Endothelial cell of umbilical vein (primary cell): ENCODE measurements around the gene CAND1. TPM values are rescaled to one million over a fixed set of nuclear protein-coding genes. Genes with fewer than 3 reads are reported as not detected.

Experiments used
- BruUV-seq: library from RNA; stranded (reverse); fragments of 400-500 nt; replicated peaks from 2 replicates; lab custom pipeline; 2021; lab: Mats Ljungman, UMichigan
- CTCF ChIA-PET: fragments of 300-600, 350-600 bp; sonication (Branson Sonifier 250); formaldehyde crosslinking; loops from one replicate; lab custom pipeline; 2021; ENCODE audit warnings: antibody characterized with exemption, inconsistent platforms; lab: Charles Lee
- POLR2A ChIA-PET: fragments of 300-600, 350-600 bp; sonication (Branson Sonifier 250); formaldehyde crosslinking; loops from one replicate; lab custom pipeline; 2021; ENCODE audit warnings: antibody characterized with exemption, inconsistent platforms; lab: Charles Lee
- DNase-seq: peaks from one replicate; pipeline ENCODE4 v3.0.0-alpha.2; 2011; ENCODE audit warnings: low read depth, low spot score
- FAIRE-seq: peaks from 2 replicates; lab custom pipeline; 2011; peaks lifted over from hg19 to GRCh38; lab: Jason Lieb, UNC
- H2AFZ ChIP-seq: 2 replicates; pipeline ENCODE4 v1.6.0; 2012; ENCODE audit warnings: low read depth, low read length, control low read depth, inconsistent platforms
- H3K27ac ChIP-seq: 2 replicates; pipeline ENCODE4 v1.5.1; 2011; ENCODE audit warnings: low read depth, mild to moderate bottlenecking, control low read depth, low read length, moderate library complexity; ENCODE audit not compliant: insufficient read depth
- H3K27me3 ChIP-seq, 2 experiments: 2 replicates each; pipeline versions ENCODE4 v1.6.0 to v1.6.1; 2011; ENCODE audit warnings: low read length in 2 of 2, mixed read lengths in 1 of 2; ENCODE audit not compliant: control insufficient read depth in 2 of 2, insufficient read depth in 2 of 2
- H3K36me3 ChIP-seq, 2 experiments: 2 replicates in 1 of 2; 3 replicates in 1 of 2; pipeline ENCODE4 v1.5.1; 2011; ENCODE audit warnings: low read length in 2 of 2, mild to moderate bottlenecking in 1 of 2, moderate library complexity in 1 of 2; ENCODE audit not compliant: control insufficient read depth in 2 of 2, insufficient read depth in 2 of 2; ENCODE audit errors: extremely low read depth in 1 of 2
- H3K4me1 ChIP-seq: 3 replicates; pipeline ENCODE4 v1.5.1; 2011; ENCODE audit warnings: mild to moderate bottlenecking, low read length; ENCODE audit not compliant: control insufficient read depth, insufficient read depth; ENCODE audit errors: extremely low read depth
- H3K4me2 ChIP-seq: 2 replicates; pipeline ENCODE4 v1.6.1; 2011; ENCODE audit warnings: low read length, control low read depth, mixed read lengths; ENCODE audit not compliant: insufficient read depth
- H3K4me3 ChIP-seq, 3 experiments: fragments of 200-600 bp in 1 of 3; sonication (generic), shearing (Covaris generic) in 1 of 3; replicated peaks in 1 of 3; 2 replicates each; pipeline ENCODE4 v1.5.1; 2011 to 2016; ENCODE audit warnings: control low read depth in 3 of 3, low read length in 3 of 3, mild to moderate bottlenecking in 2 of 3, inconsistent platforms in 1 of 3, low read depth in 1 of 3, moderate library complexity in 1 of 3; ENCODE audit not compliant: insufficient read depth in 1 of 3
- H3K79me2 ChIP-seq: 2 replicates; pipeline ENCODE4 v1.6.0; 2012; ENCODE audit warnings: low read length, inconsistent platforms; ENCODE audit not compliant: control insufficient read depth, insufficient read depth
- H3K9ac ChIP-seq: replicated peaks from 2 replicates; pipeline ENCODE3; 2011; ENCODE audit warnings: low read length, control low read depth; ENCODE audit not compliant: insufficient read depth; ENCODE audit errors: extremely low read depth
- H3K9me1 ChIP-seq: replicated peaks from 3 replicates; pipeline ENCODE4 v1.6.0; 2011; ENCODE audit warnings: mild to moderate bottlenecking, low read length; ENCODE audit not compliant: control insufficient read depth, insufficient read depth; ENCODE audit errors: extremely low read depth
- H3K9me3 ChIP-seq: replicated peaks from 2 replicates; pipeline ENCODE4 v1.5.1; 2012; ENCODE audit warnings: low read length, inconsistent platforms; ENCODE audit not compliant: control insufficient read depth, insufficient read depth
- H4K20me1 ChIP-seq: replicated peaks from 2 replicates; pipeline ENCODE3; 2011; ENCODE audit warnings: mild to moderate bottlenecking, low read length; ENCODE audit not compliant: control insufficient read depth, insufficient read depth; ENCODE audit errors: extremely low read depth
- CTCF ChIP-seq, 2 donors: IDR thresholded peaks; 1 replicate in 1 of 2; 2 replicates in 1 of 2; pipeline ENCODE4 v1.5.1; 2011; ENCODE audit warnings: low read length in 2 of 2, mild to moderate bottlenecking in 2 of 2, moderate library complexity in 2 of 2, control low read depth in 1 of 2, inconsistent platforms in 1 of 2, low read depth in 1 of 2; ENCODE audit not compliant: insufficient read depth in 1 of 2; ENCODE audit errors: extremely low read depth in 1 of 2
- GATA2 ChIP-seq: IDR thresholded peaks from 2 replicates; pipeline ENCODE4 v1.7.0; 2011; ENCODE audit warnings: low read depth, mild to moderate bottlenecking, moderate library complexity, mixed read lengths, low read length; ENCODE audit not compliant: insufficient read length, insufficient read depth
- JUN ChIP-seq: IDR thresholded peaks from 2 replicates; pipeline ENCODE4 v1.6.1; 2011; ENCODE audit warnings: borderline replicate concordance, low read depth; ENCODE audit not compliant: insufficient read length, insufficient read depth
- MAX ChIP-seq: IDR thresholded peaks from 2 replicates; pipeline ENCODE4 v1.6.1; 2011; ENCODE audit not compliant: insufficient read depth, insufficient read length
- MYC ChIP-seq: IDR thresholded peaks from one replicate; pipeline ENCODE4 v1.6.1; 2011; ENCODE audit warnings: mild to moderate bottlenecking, low read depth, low read length
- POLR2A ChIP-seq: IDR thresholded peaks from 2 replicates; pipeline ENCODE4 v1.6.1; 2012; ENCODE audit warnings: low read depth, mild to moderate bottlenecking, control low read depth, low read length
- POLR2AphosphoS5 ChIP-seq: IDR thresholded peaks from 2 replicates; pipeline ENCODE4 v1.6.1; 2012; ENCODE audit warnings: low read depth, mild to moderate bottlenecking, control low read depth, low read length, moderate library complexity; ENCODE audit not compliant: insufficient read depth
- dilution Hi-C: fragments of 300-500 bp; cut with MboI; formaldehyde crosslinking; loops from one replicate; pipeline ENCODE4 v1.15.0; 2019; ENCODE audit warnings: low sequenced_read_pairs; ENCODE audit not compliant: extremely low pct_ligation_motif_present
- intact Hi-C: fragments of 100-400 bp; cut with micrococcal nuclease; formaldehyde crosslinking; loops from one replicate; pipeline ENCODE4 v1.10.0; 2022
- polyA plus RNA-seq, 4 experiments: library from polyadenylated mRNA; depleted of rRNA in 3 of 4; stranded (reverse) in 3 of 4; unstranded in 1 of 4; fragments of >200 nt; gene quantifications; 2 replicates each; pipeline versions ENCODE4 v1.2.1 to v1.2.3, GENCODE V29; 2011 to 2012; ENCODE audit warnings: missing spikeins in 1 of 4
- total RNA-seq: library from RNA; stranded (reverse); gene quantifications from 2 replicates; pipeline ENCODE4 v1.2.3, GENCODE V29; 2021

CAND1 gene
- total and polyA plus RNA-seq, 2 donors (not counting 3 experiments of a cell fraction or from before 2014, with no cell fraction given), result 28.3 to 128 TPM

GRCh38 chr12:67352682-67353081, 83.5 kb downstream of the CAND1 start:
- H3K79me2 ChIP-seq, result no peaks in the 10 kb centered on the region
- no peak overlapping the region for H3K9ac ChIP-seq
- H3K9me1 ChIP-seq, result no peaks in the 10 kb centered on the region
- dilution Hi-C loops (no loop called here), intact Hi-C loops (no loop called here)
- no peak overlapping the region for H3K27ac ChIP-seq
- H3K36me3 ChIP-seq, result no peaks in the 10 kb centered on the region
- no peak overlapping the region for H2AFZ ChIP-seq
- ChIA-PET POLR2A (no interaction called here), CTCF (interaction anchor here (10.0 kb wide), 1 partner anchor 588 kb away, joined by 573 read pairs; no protein-coding TSS in a partner anchor)
- TF ChIP-seq POLR2AphosphoS5 (no peak), MAX (no peak), CTCF (IDR thresholded peaks at IDR 0.05; ENCODE audit: extremely low read depth in 1 of 2, insufficient read depth in 1 of 2, low read depth in 1 of 2, low read length in 2 of 2) (no peak), MYC (no peak), JUN (no peak), GATA2 (no peak), POLR2A (no peak)
- no peaks in the 10 kb centered on the region for H3K4me1 ChIP-seq
- H3K4me3 ChIP-seq, result no peak overlapping the region
- FAIRE-seq (no peak), DNase-seq (no peak)
- H3K4me2 ChIP-seq, result no peak overlapping the region
- H3K27me3 ChIP-seq, result peaks cover 0 to 3% of the 10 kb centered on the region in 2 experiments
- no peaks in the 10 kb centered on the region for H3K9me3 ChIP-seq
- BruUV-seq, result no TSS peak
- no peaks in the 10 kb centered on the region for H4K20me1 ChIP-seq
